IMR-90 (cell line): ENCODE measurements around the gene HAUS3. TPM values are rescaled to one million over a fixed set of nuclear protein-coding genes. Genes with fewer than 3 reads are reported as not detected.

ENCODE experiments used
- ATAC-seq: fragments of 200-7000 bp; cut with Tn5 transposase; 2 replicates; pipeline ENCODE4 v1.9.1; 2020; ENCODE audit warnings: low read depth, mild to moderate bottlenecking, moderate library complexity
- BruUV-seq: library from RNA; stranded (reverse); fragments of 400-500 nt; replicated peaks from 2 replicates; lab custom pipeline; 2021; lab: Mats Ljungman, UMichigan
- CTCF ChIA-PET: fragments of 300-600 bp; formaldehyde crosslinking; extraction: SDS; loops from one replicate; lab custom pipeline; 2021; ENCODE audit warnings: antibody characterized with exemption; lab: Yijun Ruan, JAX
- POLR2A ChIA-PET: fragments of 300-600 bp; sonication (Branson Sonifier 250); formaldehyde crosslinking; loops from one replicate; lab custom pipeline; 2022; ENCODE audit warnings: antibody characterized with exemption; ENCODE audit not compliant: unreplicated experiment; lab: Charles Lee
- DNase-seq: peaks from one replicate; pipeline ENCODE4 v3.0.0; 2013
- H2AFZ ChIP-seq: replicated peaks from 2 replicates; pipeline ENCODE3; 2013; ENCODE audit warnings: low read length, mild to moderate bottlenecking; ENCODE audit not compliant: poor library complexity
- H2AK5ac ChIP-seq: 2 replicates; pipeline ENCODE4 v1.6.1; 2013; ENCODE audit warnings: low read depth, low read length, inconsistent platforms
- H2AK9ac ChIP-seq: replicated peaks from 2 replicates; pipeline ENCODE3; 2013; ENCODE audit warnings: mild to moderate bottlenecking, low read depth, low read length, moderate library complexity; ENCODE audit not compliant: poor library complexity
- H2BK120ac ChIP-seq: 2 replicates; pipeline ENCODE4 v1.6.1; 2013; ENCODE audit warnings: low read depth, low read length, inconsistent platforms
- H2BK15ac ChIP-seq: 3 replicates; pipeline ENCODE4 v1.6.1; 2013; ENCODE audit warnings: low read depth, low read length, inconsistent platforms
- H2BK20ac ChIP-seq: 2 replicates; pipeline ENCODE4 v1.6.1; 2013; ENCODE audit warnings: low read depth, mild to moderate bottlenecking, inconsistent platforms, low read length, moderate library complexity
- H2BK5ac ChIP-seq: 2 replicates; pipeline ENCODE4 v1.6.1; 2013; ENCODE audit warnings: mild to moderate bottlenecking, low read depth, low read length, inconsistent platforms; ENCODE audit not compliant: poor library complexity, severe bottlenecking
- H3K14ac ChIP-seq: replicated peaks from 2 replicates; pipeline ENCODE4 v1.6.1; 2013; ENCODE audit warnings: low read depth, low read length, inconsistent platforms
- H3K18ac ChIP-seq: 2 replicates; pipeline ENCODE4 v1.6.1; 2013; ENCODE audit warnings: low read depth, low read length, control low read depth
- H3K23ac ChIP-seq: 2 replicates; pipeline ENCODE4 v1.6.1; 2013; ENCODE audit warnings: low read depth, low read length, inconsistent platforms
- H3K27ac ChIP-seq: 2 replicates; pipeline ENCODE4 v1.5.1; 2013; ENCODE audit warnings: mild to moderate bottlenecking, control low read depth, low read length; ENCODE audit not compliant: insufficient read depth
- H3K27me3 ChIP-seq: 2 replicates; pipeline ENCODE4 v1.6.1; 2013; ENCODE audit warnings: low read length; ENCODE audit not compliant: control insufficient read depth, insufficient read depth
- H3K36me3 ChIP-seq: 2 replicates; pipeline ENCODE4 v1.6.1; 2013; ENCODE audit warnings: low read length, mixed read lengths; ENCODE audit not compliant: control insufficient read depth, insufficient read depth
- H3K4ac ChIP-seq: 2 replicates; pipeline ENCODE4 v1.6.1; 2013; ENCODE audit warnings: low read depth, low read length, inconsistent platforms
- H3K4me1 ChIP-seq: 2 replicates; pipeline ENCODE4 v1.6.1; 2013; ENCODE audit warnings: low read length, mixed read lengths; ENCODE audit not compliant: control insufficient read depth, insufficient read depth
- H3K4me2 ChIP-seq: 2 replicates; pipeline ENCODE4 v1.6.1; 2013; ENCODE audit warnings: low read depth, mild to moderate bottlenecking, control low read depth, low read length, moderate library complexity
- H3K4me3 ChIP-seq: 2 replicates; pipeline ENCODE4 v1.5.1; 2013; ENCODE audit warnings: low read depth, mild to moderate bottlenecking, control low read depth, low read length, moderate library complexity; ENCODE audit not compliant: insufficient read depth
- H3K56ac ChIP-seq: 2 replicates; pipeline ENCODE4 v1.6.1; 2013; ENCODE audit warnings: low read length, inconsistent platforms; ENCODE audit not compliant: insufficient read depth; ENCODE audit errors: extremely low read depth
- H3K79me1 ChIP-seq, 2 experiments: 2 replicates each; pipeline ENCODE4 v1.6.1; 2013; ENCODE audit warnings: low read length in 2 of 2, inconsistent platforms in 1 of 2, low read depth in 1 of 2
- H3K9ac ChIP-seq: 2 replicates; pipeline ENCODE4 v1.6.1; 2013; ENCODE audit warnings: low read depth, low read length, control low read depth
- H3K9me1 ChIP-seq: 2 replicates; pipeline ENCODE4 v1.6.1; 2013; ENCODE audit warnings: low read length, inconsistent platforms; ENCODE audit not compliant: insufficient read depth
- H3K9me3 ChIP-seq: 2 replicates; pipeline ENCODE4 v1.6.1; 2013; ENCODE audit warnings: low read length; ENCODE audit not compliant: control insufficient read depth, insufficient read depth
- H4K20me1 ChIP-seq: 2 replicates; pipeline ENCODE4 v1.6.1; 2013; ENCODE audit warnings: low read length, inconsistent platforms; ENCODE audit not compliant: insufficient read depth
- H4K5ac ChIP-seq: 2 replicates; pipeline ENCODE4 v1.6.1; 2013; ENCODE audit warnings: mild to moderate bottlenecking, low read depth, low read length, control low read depth
- H4K8ac ChIP-seq, 2 experiments: 2 replicates each; pipeline ENCODE4 v1.6.1; 2013; ENCODE audit warnings: low read depth in 2 of 2, low read length in 2 of 2, control low read depth in 1 of 2, inconsistent platforms in 1 of 2
- H4K91ac ChIP-seq: 2 replicates; pipeline ENCODE4 v1.6.1; 2013; ENCODE audit warnings: low read depth, low read length, inconsistent platforms; ENCODE audit not compliant: insufficient read depth
- CEBPB ChIP-seq: IDR thresholded peaks from 2 replicates; pipeline ENCODE4 v1.6.1; 2012; ENCODE audit warnings: low read depth, low read length, improper control_type of control experiment
- CHD1 ChIP-seq: IDR thresholded peaks from 2 replicates; pipeline ENCODE4 v1.6.1; 2012; ENCODE audit warnings: low read depth, low read length, improper control_type of control experiment
- MAFK ChIP-seq: IDR thresholded peaks from 2 replicates; pipeline ENCODE4 v1.6.1; 2012; ENCODE audit warnings: low read depth, low read length, improper control_type of control experiment
- MXI1 ChIP-seq: IDR thresholded peaks from 2 replicates; pipeline ENCODE4 v1.6.1; 2012; ENCODE audit warnings: low read depth, mild to moderate bottlenecking, low read length, moderate library complexity, borderline replicate concordance
- NFE2L2 ChIP-seq: fragments of 150-350 bp; IDR thresholded peaks from 2 replicates; pipeline ENCODE4 v1.6.1; 2016; ENCODE audit warnings: low read depth, mild to moderate bottlenecking, low read length
- RAD21 ChIP-seq: IDR thresholded peaks from 2 replicates; pipeline ENCODE4 v1.6.1; 2012; ENCODE audit warnings: low read length, improper control_type of control experiment
- SMC3 ChIP-seq: fragments of 150-350 bp; IDR thresholded peaks from 2 replicates; pipeline ENCODE4 v1.6.1; 2016; ENCODE audit warnings: low read depth, mild to moderate bottlenecking, antibody characterized with exemption, low read length, moderate library complexity
- WGBS, 2 experiments: methylation state at CpG; one replicate each; pipeline versions ENCODE4 v1.1.5 to v1.1.7; 2013; ENCODE audit warnings: missing lambda C conversion rate in 2 of 2; ENCODE audit not compliant: insufficient read length in 1 of 2; ENCODE audit errors: extremely low coverage in 2 of 2; 5-methylcytosine and 5-hydroxymethylcytosine counted together
- dilution Hi-C: fragments of 300-500 bp; cut with HindIII; formaldehyde crosslinking; loops from one replicate; pipeline ENCODE4 v1.14.3; 2018; ENCODE audit warnings: low sequenced_read_pairs; ENCODE audit not compliant: unreplicated experiment
- in situ Hi-C: fragments of 300-500 bp; cut with MboI; formaldehyde crosslinking; loops from 3 replicates; pipeline ENCODE4 v1.14.3; 2019; ENCODE audit warnings: low sequenced_read_pairs, inconsistent platforms, mixed read lengths
- intact Hi-C: fragments of 100-400 bp; cut with micrococcal nuclease; formaldehyde crosslinking; loops from 2 replicates; pipeline ENCODE4 v1.10.0; 2022
- polyA plus RNA-seq, 3 experiments: library from polyadenylated mRNA; depleted of rRNA; stranded (reverse); fragments of >200 nt; gene quantifications; 2 replicates each; pipeline ENCODE4 v1.2.3, GENCODE V29; 2012; ENCODE audit warnings: low replicate concordance in 1 of 3
- total RNA-seq: library from RNA; depleted of rRNA; stranded (reverse); fragments of >200 nt; gene quantifications from 2 replicates; pipeline ENCODE4 v1.2.3, GENCODE V29; 2012
- TF ChIP-seq, protein P1 (sequence below): fragments of 150-350 bp; IDR thresholded peaks from 2 replicates; pipeline ENCODE4 v1.6.1; 2016; ENCODE audit warnings: low read depth, mild to moderate bottlenecking, low read length, moderate library complexity, borderline replicate concordance
- TF ChIP-seq, protein P2 (sequence below): fragments of 150-350 bp; IDR thresholded peaks from 2 replicates; pipeline ENCODE4 v1.6.1; 2017; ENCODE audit warnings: mild to moderate bottlenecking, antibody characterized with exemption, low read length, low read depth

Gene HAUS3
- total and polyA plus RNA-seq, 2 of the 4 experiments (the other 2 are of a cell fraction), result 4.3 to 4.8 TPM

DNA sequence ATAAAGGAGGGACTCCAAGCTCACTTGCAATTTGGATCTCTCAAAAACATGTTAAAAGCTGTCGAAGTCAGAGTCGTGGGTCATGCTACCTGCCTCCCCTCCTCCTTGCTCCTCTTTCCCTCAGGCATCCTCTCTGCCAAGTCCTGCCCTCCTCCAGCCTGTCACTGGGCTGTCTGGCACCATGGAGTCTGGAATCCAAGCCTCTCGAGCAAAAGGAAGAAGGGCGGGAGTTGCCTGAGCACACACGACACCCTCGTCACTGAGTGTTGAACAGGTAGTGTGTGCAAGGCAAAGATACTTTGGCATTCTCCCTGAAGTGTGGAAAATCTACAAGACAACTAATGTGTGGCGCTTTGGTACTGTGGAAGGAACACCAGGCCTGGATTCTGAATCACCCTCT is 62.2 kb downstream of the HAUS3 start:
- 67% methylated on average over 3 of the region's 7 CpGs; no CpG with 5 or more reads in 1 of the 2 experiments for WGBS, 2 experiments
- H3K9me1 ChIP-seq, result peaks cover 9% of the 10 kb centered on the region; the same call in 1 of the 2 replicates
- H3K27me3 ChIP-seq, result no peaks in the 10 kb centered on the region
- no peak overlapping the region for H3K56ac ChIP-seq
- H2AK9ac ChIP-seq, result no peak overlapping the region
- POLR2A ChIA-PET, result no interaction called here
- H3K9me3 ChIP-seq, result no peaks in the 10 kb centered on the region
- H2AK5ac ChIP-seq, result no peak overlapping the region
- intact Hi-C loops (no loop called here), dilution Hi-C loops (no loop called here), in situ Hi-C loops (no loop called here)
- no peak overlapping the region for H3K4ac ChIP-seq
- no peak overlapping the region for H4K5ac ChIP-seq
- CTCF ChIA-PET, result no interaction called here
- H3K36me3 ChIP-seq, result no peaks in the 10 kb centered on the region
- no peak overlapping the region for H3K18ac ChIP-seq
- DNase-seq, result no peak
- no peak overlapping the region for H2AFZ ChIP-seq
- H2BK20ac ChIP-seq, result no peak overlapping the region
- no TSS peak for BruUV-seq
- TF ChIP-seq NFE2L2 (no peak), RAD21 (no peak), SMC3 (no peak), MXI1 (no peak), CEBPB (no peak), MAFK (no peak), CHD1 (no peak)
- TF ChIP-seq, protein P1, sequence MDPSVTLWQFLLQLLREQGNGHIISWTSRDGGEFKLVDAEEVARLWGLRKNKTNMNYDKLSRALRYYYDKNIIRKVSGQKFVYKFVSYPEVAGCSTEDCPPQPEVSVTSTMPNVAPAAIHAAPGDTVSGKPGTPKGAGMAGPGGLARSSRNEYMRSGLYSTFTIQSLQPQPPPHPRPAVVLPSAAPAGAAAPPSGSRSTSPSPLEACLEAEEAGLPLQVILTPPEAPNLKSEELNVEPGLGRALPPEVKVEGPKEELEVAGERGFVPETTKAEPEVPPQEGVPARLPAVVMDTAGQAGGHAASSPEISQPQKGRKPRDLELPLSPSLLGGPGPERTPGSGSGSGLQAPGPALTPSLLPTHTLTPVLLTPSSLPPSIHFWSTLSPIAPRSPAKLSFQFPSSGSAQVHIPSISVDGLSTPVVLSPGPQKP, result no peak
- TF ChIP-seq, protein P2, sequence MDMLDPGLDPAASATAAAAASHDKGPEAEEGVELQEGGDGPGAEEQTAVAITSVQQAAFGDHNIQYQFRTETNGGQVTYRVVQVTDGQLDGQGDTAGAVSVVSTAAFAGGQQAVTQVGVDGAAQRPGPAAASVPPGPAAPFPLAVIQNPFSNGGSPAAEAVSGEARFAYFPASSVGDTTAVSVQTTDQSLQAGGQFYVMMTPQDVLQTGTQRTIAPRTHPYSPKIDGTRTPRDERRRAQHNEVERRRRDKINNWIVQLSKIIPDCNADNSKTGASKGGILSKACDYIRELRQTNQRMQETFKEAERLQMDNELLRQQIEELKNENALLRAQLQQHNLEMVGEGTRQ, result no peak
- H3K4me3 ChIP-seq, result no peak overlapping the region
- H4K8ac ChIP-seq, result no peak overlapping the region
- H2BK15ac ChIP-seq, result no peak overlapping the region
- H3K9ac ChIP-seq, result no peak overlapping the region
- no peak overlapping the region for H3K14ac ChIP-seq
- no peak overlapping the region for H2BK120ac ChIP-seq
- no peak overlapping the region for H4K91ac ChIP-seq
- no peak for ATAC-seq
- no peaks in the 10 kb centered on the region; a peak in 1 of 4 replicates for H3K79me1 ChIP-seq
- no peak overlapping the region for H2BK5ac ChIP-seq
- H3K23ac ChIP-seq, result no peak overlapping the region
- no peaks in the 10 kb centered on the region for H4K20me1 ChIP-seq
- H3K4me2 ChIP-seq, result no peak overlapping the region
- no peak overlapping the region for H3K27ac ChIP-seq
- no peaks in the 10 kb centered on the region for H3K4me1 ChIP-seq
